Testis (tissue), 3 donors: Measurements from ENCODE around the gene ITPR2. TPM values are rescaled to one million over a fixed set of nuclear protein-coding genes. Genes with fewer than 3 reads are reported as not detected.

Experiments used
- DNase-seq: peaks from one replicate; pipeline ENCODE4 v3.0.0-alpha.2; 2019
- H3K27ac ChIP-seq, 2 donors: fragments of 200-600 bp; sonication (generic); one replicate each; pipeline ENCODE4 v1.5.1; 2019
- H3K27me3 ChIP-seq: fragments of 200-600 bp; sonication (generic); one replicate; pipeline ENCODE4 v1.5.1; 2019
- H3K36me3 ChIP-seq: fragments of 200-600 bp; sonication (generic); one replicate; pipeline ENCODE4 v1.5.1; 2017; ENCODE audit warnings: low read depth; ENCODE audit errors: missing control alignments
- H3K4me1 ChIP-seq: fragments of 200-600 bp; sonication (generic); one replicate; pipeline ENCODE4 v1.5.1; 2019
- H3K4me3 ChIP-seq, 2 donors: fragments of 200-600 bp; sonication (generic); one replicate each; pipeline ENCODE4 v1.5.1; 2017 to 2019
- H3K9me3 ChIP-seq: fragments of 200-600 bp; sonication (generic); one replicate; pipeline ENCODE4 v1.5.1; 2017
- CTCF ChIP-seq, 3 experiments: fragments of 450-650 bp in 2 of 3; fragments of 200-600 bp in 1 of 3; sonication (generic) in 1 of 3; IDR thresholded peaks; one replicate each; pipeline ENCODE4 v1.5.1; 2016 to 2019; ENCODE audit warnings: antibody characterized with exemption in 3 of 3, mild to moderate bottlenecking in 2 of 3, moderate library complexity in 1 of 3
- POLR2A ChIP-seq: fragments of 450-650 bp; IDR thresholded peaks from one replicate; pipeline ENCODE4 v1.6.1; 2017; ENCODE audit warnings: antibody characterized with exemption, mild to moderate bottlenecking, moderate library complexity
- WGBS, 2 donors: methylation state at CpG; one replicate each; pipeline ENCODE4 v1.1.5; 2018; 5-methylcytosine and 5-hydroxymethylcytosine counted together
- intact Hi-C: fragments of 100-400 bp; cut with DNase I; formaldehyde crosslinking; loops from one replicate; pipeline ENCODE4 v1.15.1; 2023; ENCODE audit warnings: low total_unique reads
- polyA plus RNA-seq: library from polyadenylated mRNA; stranded (reverse); fragments of 350-450 nt; fragmentation: Illumina TruSeq; extraction: RNeasy Lipid Tissue Mini Kit (QIAGEN cat#74804); gene quantifications from one replicate; pipeline ENCODE4 v1.2.3, GENCODE V29; 2014; ENCODE audit warnings: low read depth, low replicate concordance; ENCODE audit not compliant: insufficient read depth
- total RNA-seq, 2 donors: library from RNA; depleted of rRNA; stranded (reverse); fragments of >200 nt; gene quantifications; one replicate each; pipeline ENCODE4 v1.2.3, GENCODE V29; 2016

Gene ITPR2
- total and polyA plus RNA-seq, 3 donors from 2014 or later: 4.9 to 60.6 (median 56.9) TPM

GRCh38 chr12:26773313-26774104 is 59.5 kb downstream of the ITPR2 start:
- no peak overlapping the region for H3K27ac ChIP-seq

GRCh38 chr12:26771861-26772260 is 61.1 kb downstream of the ITPR2 start:
- H3K36me3 ChIP-seq: no peaks in the 10 kb centered on the region
- no peaks in the 10 kb centered on the region for H3K27me3 ChIP-seq
- no peak for DNase-seq
- intact Hi-C loops: no loop called here
- no peaks in the 10 kb centered on the region for H3K4me1 ChIP-seq
- TF ChIP-seq CTCF (IDR thresholded peaks at IDR 0.05) (no peak), POLR2A (no peak)
- H3K4me3 ChIP-seq: no peak overlapping the region
- no peak overlapping the region for H3K27ac ChIP-seq
- H3K9me3 ChIP-seq: no peaks in the 10 kb centered on the region
- 95 to 98% methylated on average over 4 of the region's 4 CpGs for WGBS, 2 donors

More at GRCh38 chr12:26773313-26774104, 59.5 kb downstream of the ITPR2 start:
- no peak for DNase-seq
- no peak overlapping the region for H3K4me3 ChIP-seq
- H3K4me1 ChIP-seq: no peaks in the 10 kb centered on the region
- H3K9me3 ChIP-seq: no peaks in the 10 kb centered on the region
- H3K27me3 ChIP-seq: no peaks in the 10 kb centered on the region
- intact Hi-C loops: no loop called here
- no peaks in the 10 kb centered on the region for H3K36me3 ChIP-seq
- no peak for TF ChIP-seq CTCF (IDR thresholded peaks at IDR 0.05)
- no peak for TF ChIP-seq POLR2A
- WGBS, 2 donors: 82 to 90% methylated on average over 3 of the region's 3 CpGs

- H3K27me3 ChIP-seq: no peaks in the 10 kb centered on the region
- no peak overlapping the region for H3K4me3 ChIP-seq
- H3K36me3 ChIP-seq: no peaks in the 10 kb centered on the region
- intact Hi-C loops: no loop called here
- WGBS, 2 donors: 92% methylated on average over 5 of the region's 5 CpGs
- H3K27ac ChIP-seq: no peak overlapping the region
- no peak for DNase-seq
- TF ChIP-seq POLR2A: no peak
- TF ChIP-seq CTCF (IDR thresholded peaks at IDR 0.05): no peak
- H3K4me1 ChIP-seq: no peaks in the 10 kb centered on the region
- no peaks in the 10 kb centered on the region for H3K9me3 ChIP-seq
Measured at GRCh38 chr12:26770239-26771070, 62.5 kb downstream of the ITPR2 start.

GRCh38 chr12:26769611-26770010 is 63.4 kb downstream of the ITPR2 start:
- Histone ChIP-seq H3K9me3 (no peaks in the 10 kb centered on the region), H3K4me1 (no peaks in the 10 kb centered on the region), H3K27me3 (no peaks in the 10 kb centered on the region), H3K4me3 (no peak overlapping the region), H3K36me3 (no peaks in the 10 kb centered on the region), H3K27ac (no peak overlapping the region)
- intact Hi-C loops: no loop called here
- 65 to 82% methylated on average over 3 of the region's 3 CpGs for WGBS, 2 donors
- no peak for TF ChIP-seq CTCF (IDR thresholded peaks at IDR 0.05)
- no peak for TF ChIP-seq POLR2A
- DNase-seq: no peak
